AG04450 (cell line): ENCODE data around the gene COL25A1. TPM values are rescaled to one million over a fixed set of nuclear protein-coding genes. Genes with fewer than 3 reads are reported as not detected.

Experiments used
- CTCF ChIA-PET: fragments of 300-600, 350-600 bp; formaldehyde crosslinking; extraction: SDS; loops from one replicate; lab custom pipeline; 2022; ENCODE audit warnings: antibody characterized with exemption, inconsistent platforms; lab: Charles Lee
- POLR2A ChIA-PET: fragments of 350-600 bp; formaldehyde crosslinking; extraction: SDS; loops from one replicate; lab custom pipeline; 2021; ENCODE audit warnings: antibody characterized with exemption, inconsistent platforms; lab: Yijun Ruan, JAX
- DNase-seq: peaks from one replicate; pipeline ENCODE4 v3.0.0-alpha.2; 2011; ENCODE audit warnings: low read depth, low spot score
- H3K27ac ChIP-seq: one replicate; pipeline ENCODE4 v1.5.1; 2012; ENCODE audit warnings: low read depth, low read length, control low read depth
- H3K27me3 ChIP-seq: one replicate; pipeline ENCODE4 v1.6.0; 2012; ENCODE audit warnings: low read length; ENCODE audit not compliant: control insufficient read depth, insufficient read depth
- H3K4me3 ChIP-seq: 2 replicates; pipeline ENCODE4 v1.5.1; 2011; ENCODE audit warnings: mild to moderate bottlenecking, low read depth, low read length, control low read depth
- H3K9me3 ChIP-seq: 2 replicates; pipeline ENCODE4 v1.5.1; 2012; ENCODE audit warnings: low read length; ENCODE audit not compliant: control insufficient read depth, insufficient read depth
- CTCF ChIP-seq: IDR thresholded peaks from 2 replicates; pipeline ENCODE4 v1.5.1; 2011; ENCODE audit warnings: low read depth, low read length, control low read depth, inconsistent platforms
- polyA plus RNA-seq: library from polyadenylated mRNA; depleted of rRNA; stranded (reverse); fragments of >200 nt; gene quantifications from 2 replicates; pipeline ENCODE4 v1.2.3, GENCODE V29; 2011

COL25A1 gene
- polyA plus RNA-seq, 1 experiment = not detected

- POLR2A ChIA-PET = no interaction called here
- H3K27me3 ChIP-seq = no peaks in the 10 kb centered on the region
- no peak overlapping the region for H3K4me3 ChIP-seq
- DNase-seq = no peak
- CTCF ChIA-PET = interaction anchor here (1.0 to 1.2 kb wide), 3 partner anchors 10 to 813 kb away, joined by 3 to 4 read pairs (median 3); no protein-coding TSS in a partner anchor
- H3K9me3 ChIP-seq = no peaks in the 10 kb centered on the region
- TF ChIP-seq CTCF = no peak
- H3K27ac ChIP-seq = no peak overlapping the region
Measured at GRCh38 chr4:108831886-108832285, 470.6 kb downstream of the COL25A1 start.

- no peak for DNase-seq
- POLR2A ChIA-PET = no interaction called here
- no peaks in the 10 kb centered on the region for H3K9me3 ChIP-seq
- H3K27me3 ChIP-seq = no peaks in the 10 kb centered on the region
- CTCF ChIA-PET = interaction anchor here (1.0 to 1.1 kb wide), 2 partner anchors 10 to 812 kb away, joined by 3 read pairs; no protein-coding TSS in a partner anchor
- H3K27ac ChIP-seq = no peak overlapping the region
- no peak overlapping the region for H3K4me3 ChIP-seq
- TF ChIP-seq CTCF = no peak
Measured at GRCh38 chr4:108831291-108831690, 471.2 kb downstream of the COL25A1 start.

GRCh38 chr4:108830509-108831244, 471.8 kb downstream of the COL25A1 start:
- ChIA-PET CTCF (interaction anchor here (0.8 to 1.5 kb wide), 3 partner anchors 9 to 578 kb away, joined by 3 to 6 read pairs (median 4); no protein-coding TSS in a partner anchor), POLR2A (no interaction called here)
- Histone ChIP-seq H3K27ac (no peak overlapping the region), H3K4me3 (no peak overlapping the region), H3K27me3 (no peaks in the 10 kb centered on the region), H3K9me3 (no peaks in the 10 kb centered on the region)
- DNase-seq = no peak
- TF ChIP-seq CTCF = no peak

- Histone ChIP-seq H3K4me3 (no peak overlapping the region), H3K9me3 (no peaks in the 10 kb centered on the region), H3K27ac (no peak overlapping the region), H3K27me3 (no peaks in the 10 kb centered on the region)
- ChIA-PET CTCF (interaction anchor here (0.8 to 1.5 kb wide), 3 partner anchors 9 to 579 kb away, joined by 3 to 6 read pairs (median 4); no protein-coding TSS in a partner anchor), POLR2A (no interaction called here)
- no peak for TF ChIP-seq CTCF
- no peak for DNase-seq
Measured at GRCh38 chr4:108829966-108830492, 472.4 kb downstream of the COL25A1 start.

- H3K4me3 ChIP-seq = no peak overlapping the region
- H3K27ac ChIP-seq = no peak overlapping the region
- no peaks in the 10 kb centered on the region for H3K9me3 ChIP-seq
- DNase-seq = no peak
- ChIA-PET POLR2A (no interaction called here), CTCF (no interaction called here)
- TF ChIP-seq CTCF = no peak
- H3K27me3 ChIP-seq = no peaks in the 10 kb centered on the region
Measured at GRCh38 chr4:108828620-108829019, 473.8 kb downstream of the COL25A1 start.
